ENCODE measurements around the gene CXCL13.

- no peak for TF ChIP-seq ZNF263 (CRISPR knock-in tag; IDR thresholded peaks at IDR 0.05; ENCODE audit: low read depth)
- no peak for TF ChIP-seq CTCF (IDR thresholded peaks at IDR 0.05)
- no peak for TF ChIP-seq NR3C1 (CRISPR knock-in tag; conservative IDR thresholded peaks at IDR 0.05; ENCODE audit: low read depth)
- no peak for TF ChIP-seq NR2C2 (CRISPR knock-in tag; IDR thresholded peaks at IDR 0.05)
- no peak for TF ChIP-seq FOXK1 (CRISPR knock-in tag; IDR thresholded peaks at IDR 0.05)
These were observed 15.1 kb upstream of the CXCL13 start for GRCh38 chr4:77590482-77590881.
